ENCODE data around the gene KIRREL3. TPM values are rescaled to one million over a fixed set of nuclear protein-coding genes. Genes with fewer than 3 reads are reported as not detected.

The KIRREL3 gene
- total RNA-seq, 2 experiments from 2014 or later = not detected

DNA sequence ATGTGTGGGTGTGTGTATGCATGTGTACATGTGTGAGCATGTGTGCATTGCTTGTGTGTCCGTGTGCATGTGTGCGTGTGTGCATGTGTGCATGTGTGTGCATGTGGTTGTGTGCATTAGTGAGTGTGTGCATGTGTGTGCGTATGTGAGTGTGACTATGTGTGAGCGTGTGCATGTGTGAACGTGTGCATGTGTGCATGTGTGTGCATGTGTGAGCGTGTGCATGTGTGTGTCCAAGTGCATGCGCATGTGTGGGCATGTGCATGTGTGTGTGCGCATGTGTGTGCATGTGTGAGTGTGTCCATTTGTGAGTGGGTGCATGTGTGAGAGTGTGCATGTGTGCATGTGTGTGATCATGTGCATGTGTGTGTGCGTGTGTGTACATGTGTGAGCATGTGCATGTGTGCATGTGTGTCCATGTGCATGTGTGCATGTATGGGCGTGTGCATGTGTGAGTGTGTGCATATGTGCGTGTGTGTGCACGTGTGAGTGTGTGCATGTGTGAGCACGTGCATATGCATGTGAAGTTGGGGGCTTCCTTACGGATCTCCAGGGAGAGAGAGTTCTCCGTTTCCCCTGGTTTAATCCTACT, 549.3 kb downstream of the KIRREL3 start:
- Histone ChIP-seq H3K9me3 (ENCODE audit: control insufficient read depth in 1 of 2, insufficient read depth in 1 of 2, low read length in 2 of 2) (peaks cover 0 to 10% of the 10 kb centered on the region in 2 experiments), H3K27ac (ENCODE audit: low read depth in 1 of 2, low read length in 2 of 2) (no peak overlapping the region), H3K27me3 (ENCODE audit: control insufficient read depth in 1 of 2, insufficient read depth in 2 of 2, low read length in 2 of 2) (no peaks in the 10 kb centered on the region), H3K4me3 (ENCODE audit: low read length) (no peak overlapping the region), H3K36me3 (ENCODE audit: insufficient read depth, low read length) (no peaks in the 10 kb centered on the region), H3K4me1 (ENCODE audit: insufficient read depth, low read length) (no peaks in the 10 kb centered on the region)
- CTCF ChIA-PET = no interaction called here
- ATAC-seq (ENCODE audit: poor library complexity) (no peak), DNase-seq (no peak)
- Mint-ChIP-seq H3K36me3 (ENCODE audit: low read depth) (no peaks in the 10 kb centered on the region), H3K4me1 (ENCODE audit: low read depth) (no peaks in the 10 kb centered on the region), H3K9me3 (peaks cover 2% of the 10 kb centered on the region), H3K27ac (no peak overlapping the region), H3K4me3 (no peak overlapping the region), H3K27me3 (no peaks in the 10 kb centered on the region)
- POLR2A ChIA-PET = no interaction called here
- TF ChIP-seq, protein P1, sequence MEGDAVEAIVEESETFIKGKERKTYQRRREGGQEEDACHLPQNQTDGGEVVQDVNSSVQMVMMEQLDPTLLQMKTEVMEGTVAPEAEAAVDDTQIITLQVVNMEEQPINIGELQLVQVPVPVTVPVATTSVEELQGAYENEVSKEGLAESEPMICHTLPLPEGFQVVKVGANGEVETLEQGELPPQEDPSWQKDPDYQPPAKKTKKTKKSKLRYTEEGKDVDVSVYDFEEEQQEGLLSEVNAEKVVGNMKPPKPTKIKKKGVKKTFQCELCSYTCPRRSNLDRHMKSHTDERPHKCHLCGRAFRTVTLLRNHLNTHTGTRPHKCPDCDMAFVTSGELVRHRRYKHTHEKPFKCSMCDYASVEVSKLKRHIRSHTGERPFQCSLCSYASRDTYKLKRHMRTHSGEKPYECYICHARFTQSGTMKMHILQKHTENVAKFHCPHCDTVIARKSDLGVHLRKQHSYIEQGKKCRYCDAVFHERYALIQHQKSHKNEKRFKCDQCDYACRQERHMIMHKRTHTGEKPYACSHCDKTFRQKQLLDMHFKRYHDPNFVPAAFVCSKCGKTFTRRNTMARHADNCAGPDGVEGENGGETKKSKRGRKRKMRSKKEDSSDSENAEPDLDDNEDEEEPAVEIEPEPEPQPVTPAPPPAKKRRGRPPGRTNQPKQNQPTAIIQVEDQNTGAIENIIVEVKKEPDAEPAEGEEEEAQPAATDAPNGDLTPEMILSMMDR (IDR thresholded peaks at IDR 0.05) = no peak
- intact Hi-C loops (cut with DNase I, micrococcal nuclease) = no loop called here

DNA sequence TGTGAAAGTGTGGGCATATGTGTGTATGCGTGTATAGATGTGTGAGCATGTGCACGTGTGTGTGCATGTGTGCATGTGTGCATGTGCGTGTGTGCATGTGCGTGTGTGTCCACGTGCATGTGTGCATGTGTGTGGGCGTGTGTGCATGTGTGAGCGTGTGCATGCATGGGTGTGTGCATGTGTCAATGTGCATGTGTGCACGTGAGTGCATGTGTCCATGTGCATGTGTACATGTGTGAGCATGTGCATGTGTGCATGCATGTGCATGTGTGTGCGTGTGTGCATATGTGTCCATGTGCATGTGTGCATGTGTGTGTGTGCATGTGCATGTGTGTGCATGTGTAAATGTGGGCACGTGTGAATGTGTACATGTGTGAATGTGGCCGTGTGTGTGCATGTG, 549.8 kb downstream of the KIRREL3 start:
- H3K9me3 Mint-ChIP-seq = peaks cover 2% of the 10 kb centered on the region
- no peak overlapping the region for H3K4me3 Mint-ChIP-seq
- no peak overlapping the region for H3K27ac ChIP-seq (ENCODE audit: low read depth in 1 of 2, low read length in 2 of 2)
- H3K4me1 Mint-ChIP-seq (ENCODE audit: low read depth) = no peaks in the 10 kb centered on the region
- intact Hi-C loops (cut with DNase I, micrococcal nuclease) = no loop called here
- H3K9me3 ChIP-seq (ENCODE audit: control insufficient read depth in 1 of 2, insufficient read depth in 1 of 2, low read length in 2 of 2) = peaks cover 0 to 10% of the 10 kb centered on the region in 2 experiments
- no peak overlapping the region for H3K27ac Mint-ChIP-seq
- TF ChIP-seq, protein P1 (IDR thresholded peaks at IDR 0.05) = no peak
- H3K27me3 Mint-ChIP-seq = no peaks in the 10 kb centered on the region
- CTCF ChIA-PET = no interaction called here
- H3K4me3 ChIP-seq (ENCODE audit: low read length) = no peak overlapping the region
- H3K27me3 ChIP-seq (ENCODE audit: control insufficient read depth in 1 of 2, insufficient read depth in 2 of 2, low read length in 2 of 2) = no peaks in the 10 kb centered on the region
- H3K36me3 ChIP-seq (ENCODE audit: insufficient read depth, low read length) = no peaks in the 10 kb centered on the region
- DNase-seq (no peak), ATAC-seq (ENCODE audit: poor library complexity) (no peak)
- POLR2A ChIA-PET = no interaction called here
- no peaks in the 10 kb centered on the region for H3K4me1 ChIP-seq (ENCODE audit: insufficient read depth, low read length)
- no peaks in the 10 kb centered on the region for H3K36me3 Mint-ChIP-seq (ENCODE audit: low read depth)

GRCh38 chr11:126450198-126450597, 550.4 kb downstream of the KIRREL3 start:
- TF ChIP-seq, protein P1 (IDR thresholded peaks at IDR 0.05) = no peak
- Mint-ChIP-seq H3K4me3 (no peak overlapping the region), H3K9me3 (peaks cover 2% of the 10 kb centered on the region), H3K27me3 (no peaks in the 10 kb centered on the region), H3K27ac (no peak overlapping the region), H3K4me1 (ENCODE audit: low read depth) (no peaks in the 10 kb centered on the region), H3K36me3 (ENCODE audit: low read depth) (no peaks in the 10 kb centered on the region)
- intact Hi-C loops (cut with DNase I, micrococcal nuclease) = no loop called here
- no peak overlapping the region for H3K27ac ChIP-seq (ENCODE audit: low read depth in 1 of 2, low read length in 2 of 2)
- no peak overlapping the region for H3K4me3 ChIP-seq (ENCODE audit: low read length)
- H3K36me3 ChIP-seq (ENCODE audit: insufficient read depth, low read length) = no peaks in the 10 kb centered on the region
- H3K27me3 ChIP-seq (ENCODE audit: control insufficient read depth in 1 of 2, insufficient read depth in 2 of 2, low read length in 2 of 2) = no peaks in the 10 kb centered on the region
- ChIA-PET POLR2A (no interaction called here), CTCF (no interaction called here)
- DNase-seq = no peak
- H3K9me3 ChIP-seq (ENCODE audit: control insufficient read depth in 1 of 2, insufficient read depth in 1 of 2, low read length in 2 of 2) = peaks cover 0 to 10% of the 10 kb centered on the region in 2 experiments
- no peaks in the 10 kb centered on the region for H3K4me1 ChIP-seq (ENCODE audit: insufficient read depth, low read length)
- ATAC-seq (ENCODE audit: poor library complexity) = no peak

All from CD4-positive, alpha-beta T cell (primary cell).